ENCODE results near the gene LNX1.

The LNX1 gene

DNA sequence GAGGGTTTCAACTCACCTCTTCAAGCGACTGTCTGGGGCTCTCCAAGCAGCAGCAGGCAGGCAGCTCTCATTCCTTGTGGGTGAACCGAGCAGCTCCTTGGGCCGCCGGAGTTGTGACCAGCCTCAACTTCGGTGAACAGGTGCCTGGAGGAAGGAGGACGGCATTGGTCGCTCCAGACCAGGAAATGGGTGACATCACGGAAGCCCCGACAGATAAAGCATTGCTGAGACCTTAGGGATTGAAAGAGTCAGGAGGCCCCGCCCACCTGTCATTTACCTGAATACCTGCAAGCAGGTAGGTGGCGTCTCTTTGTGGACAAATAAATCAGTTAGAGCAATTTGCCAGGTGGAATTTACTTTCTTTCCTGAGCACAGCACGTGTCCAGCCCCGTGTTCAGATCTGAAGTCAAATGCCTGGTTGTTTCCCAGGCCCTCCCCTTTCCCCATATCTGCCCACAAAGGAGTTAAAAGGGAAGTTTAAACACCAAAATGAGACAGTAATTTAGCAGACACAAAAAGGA is at the start of gene LNX1:
TSS of gene LNX1 (minus strand) at position 115 of the 521 bp plus-strand sequence. CDS start 17,484 bp downstream, outside the sequence.
- DNase-seq (ENCODE audit: low read depth in 1 of 2, low spot score in 1 of 2): no peak

GRCh38 chr4:53640576-53641453 is 49.5 kb upstream of the LNX1 start:
- no peak for DNase-seq (ENCODE audit: low read depth in 1 of 2, low spot score in 1 of 2)

- no peak for DNase-seq (ENCODE audit: low read depth in 1 of 2, low spot score in 1 of 2)
Measured at GRCh38 chr4:53638919-53639318, 47.6 kb upstream of the LNX1 start.

DNA sequence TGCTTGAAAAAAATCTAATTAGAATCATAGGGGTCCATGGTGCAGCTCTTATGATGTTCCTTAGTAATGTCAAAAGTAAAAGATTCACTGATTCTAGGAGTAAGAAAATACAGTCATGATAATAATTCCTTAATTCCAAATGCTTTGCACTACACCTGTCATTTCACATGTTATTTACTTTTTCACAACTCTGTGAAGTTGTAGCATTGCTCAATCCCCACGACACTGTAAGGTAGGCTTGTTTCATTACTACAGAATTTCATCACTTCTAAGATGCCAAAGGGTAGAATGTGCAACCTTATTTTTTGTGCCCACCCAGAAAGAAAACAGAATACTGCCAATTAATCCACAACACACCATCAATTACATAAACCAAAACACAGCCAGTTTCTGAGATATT is 46.1 kb upstream of the LNX1 start:
- DNase-seq (ENCODE audit: low read depth in 1 of 2, low spot score in 1 of 2): no peak

DNA sequence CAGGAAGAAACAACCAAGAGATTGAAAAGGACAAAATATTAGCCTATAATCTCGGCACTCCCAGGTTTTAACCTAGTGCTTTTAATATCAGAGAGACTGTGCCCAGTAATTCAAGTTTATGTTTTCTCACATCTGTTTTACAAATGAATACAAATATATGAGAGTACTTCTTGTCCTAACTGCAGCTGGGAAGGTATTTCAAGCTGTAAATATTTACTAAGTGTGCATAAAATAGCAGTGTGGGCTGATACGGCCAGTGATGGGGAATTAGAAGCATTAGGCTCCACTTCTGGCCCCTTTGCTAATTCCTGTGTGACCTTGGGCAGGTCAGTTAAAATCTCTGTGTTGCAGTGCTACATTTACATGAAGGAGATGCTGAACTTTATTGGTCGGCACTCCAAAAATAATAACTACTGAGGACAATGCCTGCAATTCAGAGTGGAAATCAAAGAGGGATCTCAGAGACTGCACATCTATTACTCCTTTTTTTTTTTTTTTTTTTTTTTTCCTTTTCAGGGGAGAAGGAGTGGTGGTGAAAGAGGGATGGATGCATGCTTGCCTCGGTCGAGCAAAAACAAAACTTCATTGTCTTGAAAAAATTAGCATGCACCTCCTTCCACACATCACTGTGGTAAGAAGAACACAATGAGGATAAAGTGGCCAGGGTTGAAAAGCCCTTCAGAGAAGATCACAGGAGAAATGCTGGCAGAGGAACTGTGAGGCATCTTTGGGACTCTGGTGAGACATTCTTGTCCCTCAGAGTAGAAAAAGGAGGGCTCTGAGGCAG is 44.6 kb upstream of the LNX1 start:
- DNase-seq (ENCODE audit: low read depth in 1 of 2, low spot score in 1 of 2): no peak

DNA sequence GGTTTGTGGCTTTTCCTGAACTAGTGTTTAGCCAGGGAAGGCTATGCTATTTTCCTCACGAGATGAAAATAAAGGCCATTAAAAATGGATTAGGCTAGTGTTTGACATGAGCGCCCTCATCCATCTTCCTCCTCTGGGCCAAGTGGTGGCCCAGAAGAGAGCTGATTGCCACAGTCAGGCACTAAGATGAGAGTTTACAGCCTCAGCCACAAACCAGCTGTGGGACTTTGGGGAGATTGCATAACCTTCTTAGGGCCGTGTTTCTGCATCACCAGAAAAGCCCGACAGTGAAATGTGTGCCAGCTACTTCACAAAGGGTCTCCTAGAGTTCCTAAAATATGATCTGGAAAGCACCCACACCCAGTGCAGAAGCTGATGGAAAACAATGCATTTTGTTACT is 42.3 kb upstream of the LNX1 start:
- no peak for DNase-seq (ENCODE audit: low read depth in 1 of 2, low spot score in 1 of 2)

GRCh38 chr4:53629296-53629695 is 38.0 kb upstream of the LNX1 start:
- no peak for DNase-seq (ENCODE audit: low read depth in 1 of 2, low spot score in 1 of 2)

DNA sequence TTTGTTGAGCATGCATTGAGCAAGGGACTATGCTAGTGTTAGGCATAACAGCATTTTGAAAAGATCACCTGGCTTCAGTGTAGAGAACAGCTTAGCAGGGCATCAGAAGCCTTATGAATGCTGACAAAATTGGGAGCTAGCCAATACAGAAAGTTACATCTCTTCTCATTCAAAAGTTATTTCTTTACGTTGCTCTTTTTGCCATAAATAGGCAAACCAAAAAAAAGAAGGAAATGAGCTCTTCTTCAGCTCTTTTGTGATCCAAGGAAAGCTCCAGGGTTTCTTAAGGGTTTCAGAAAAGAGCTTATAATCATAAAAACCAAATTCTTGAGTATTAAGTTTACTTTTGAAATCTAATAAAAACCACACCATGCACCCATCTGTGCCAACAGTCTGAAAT is 35.2 kb upstream of the LNX1 start:
- DNase-seq (ENCODE audit: low read depth in 1 of 2, low spot score in 1 of 2): no peak

DNA sequence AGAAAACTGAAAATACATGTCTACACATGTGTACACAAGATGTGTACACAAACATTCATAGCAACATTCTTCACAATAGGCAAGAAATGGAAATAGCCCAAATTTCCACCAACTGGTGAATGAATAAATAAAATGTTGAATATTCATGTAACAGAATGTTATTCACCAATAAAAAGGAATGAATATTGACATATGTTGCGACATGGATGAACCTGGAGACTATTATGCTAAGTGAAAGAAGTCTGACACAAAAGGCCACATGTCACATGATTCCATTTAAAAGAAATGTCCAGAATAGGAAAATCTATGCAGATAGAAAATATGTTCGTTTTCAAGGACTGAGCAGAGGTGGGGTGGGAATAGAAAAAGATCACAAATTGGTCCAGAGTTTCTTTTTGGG is 34.6 kb upstream of the LNX1 start:
- no peak for DNase-seq (ENCODE audit: low read depth in 1 of 2, low spot score in 1 of 2)

DNA sequence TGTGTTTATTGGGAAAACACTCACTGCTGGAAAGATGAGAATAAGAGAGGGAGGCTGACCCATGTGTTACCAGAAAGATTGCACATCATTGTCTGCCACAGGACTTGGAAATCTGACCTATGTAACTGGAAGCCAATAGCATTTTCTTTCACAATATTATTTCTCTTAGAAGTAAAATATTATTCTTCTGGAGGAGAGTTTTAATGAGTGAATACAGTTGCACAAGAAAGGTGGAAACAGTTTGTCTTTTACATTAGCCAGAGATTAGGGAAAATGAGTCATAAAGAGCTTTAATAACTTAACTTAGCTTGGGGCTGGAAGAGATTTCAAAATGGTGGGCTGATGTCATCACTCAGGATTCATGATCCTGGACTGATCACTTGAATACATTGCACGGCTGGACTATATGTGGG is 31.5 kb upstream of the LNX1 start:
- DNase-seq (ENCODE audit: low read depth in 1 of 2, low spot score in 1 of 2): no peak

GRCh38 chr4:53620956-53621355 is 29.7 kb upstream of the LNX1 start:
- no peak for DNase-seq (ENCODE audit: low read depth in 1 of 2, low spot score in 1 of 2)

- no peak for DNase-seq (ENCODE audit: low read depth in 1 of 2, low spot score in 1 of 2)
Measured at GRCh38 chr4:53619431-53619830, 28.1 kb upstream of the LNX1 start.

GRCh38 chr4:53618321-53618720 is 27.0 kb upstream of the LNX1 start:
- DNase-seq (ENCODE audit: low read depth in 1 of 2, low spot score in 1 of 2): no peak

- no peak for DNase-seq (ENCODE audit: low read depth in 1 of 2, low spot score in 1 of 2)
Measured at GRCh38 chr4:53617101-53617680, 25.9 kb upstream of the LNX1 start.

GRCh38 chr4:53616219-53616618 is 24.9 kb upstream of the LNX1 start:
- no peak for DNase-seq (ENCODE audit: low read depth in 1 of 2, low spot score in 1 of 2)

GRCh38 chr4:53614591-53614990 is 23.3 kb upstream of the LNX1 start:
- DNase-seq (ENCODE audit: low read depth in 1 of 2, low spot score in 1 of 2): no peak

- no peak for DNase-seq (ENCODE audit: low read depth in 1 of 2, low spot score in 1 of 2)
Measured at GRCh38 chr4:53613428-53613827, 22.1 kb upstream of the LNX1 start.

- no peak for DNase-seq (ENCODE audit: low read depth in 1 of 2, low spot score in 1 of 2)
Measured at GRCh38 chr4:53608649-53609048, 17.4 kb upstream of the LNX1 start.

GRCh38 chr4:53608242-53608641 is 17.0 kb upstream of the LNX1 start:
- DNase-seq (ENCODE audit: low read depth in 1 of 2, low spot score in 1 of 2): no peak

DNA sequence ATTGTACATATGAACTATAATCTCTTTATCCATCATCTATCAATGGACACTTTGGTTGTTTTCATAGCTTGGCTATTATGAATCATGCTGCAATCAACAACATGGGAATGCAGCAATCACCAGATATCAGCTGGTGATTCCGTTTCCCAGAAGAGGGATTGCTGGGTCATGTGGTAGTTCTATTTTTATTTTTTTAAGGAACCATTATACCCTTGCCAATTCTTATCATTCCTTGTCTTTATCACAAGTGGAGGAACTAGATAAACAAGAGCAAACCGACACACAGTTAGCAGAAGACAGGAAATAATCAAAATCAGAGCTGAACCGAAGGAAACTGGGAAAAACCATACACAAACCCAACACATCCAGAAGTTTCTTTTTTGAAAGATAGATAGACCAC is 14.5 kb upstream of the LNX1 start:
- no peak for DNase-seq (ENCODE audit: low read depth in 1 of 2, low spot score in 1 of 2)

DNA sequence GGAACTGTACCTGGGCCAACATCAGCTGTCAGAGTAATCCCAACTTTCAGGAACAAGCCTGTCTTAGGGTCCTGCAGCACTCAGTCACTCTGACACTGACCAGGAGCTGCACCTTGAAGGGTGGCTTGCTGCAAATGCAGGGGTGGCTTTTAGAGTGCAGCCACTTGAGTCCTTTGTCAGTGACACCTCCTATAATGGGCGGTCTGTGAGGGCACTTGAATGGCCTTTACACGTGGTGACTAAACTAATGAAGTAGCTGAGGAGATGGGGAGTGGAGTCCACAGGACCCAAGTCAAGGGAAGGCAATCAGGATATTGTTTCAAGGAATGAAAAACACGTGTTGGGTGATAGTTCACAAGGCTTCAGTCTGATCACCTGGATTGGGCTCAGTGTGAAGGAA is 11.1 kb upstream of the LNX1 start:
- no peak for DNase-seq (ENCODE audit: low read depth in 1 of 2, low spot score in 1 of 2)

DNA sequence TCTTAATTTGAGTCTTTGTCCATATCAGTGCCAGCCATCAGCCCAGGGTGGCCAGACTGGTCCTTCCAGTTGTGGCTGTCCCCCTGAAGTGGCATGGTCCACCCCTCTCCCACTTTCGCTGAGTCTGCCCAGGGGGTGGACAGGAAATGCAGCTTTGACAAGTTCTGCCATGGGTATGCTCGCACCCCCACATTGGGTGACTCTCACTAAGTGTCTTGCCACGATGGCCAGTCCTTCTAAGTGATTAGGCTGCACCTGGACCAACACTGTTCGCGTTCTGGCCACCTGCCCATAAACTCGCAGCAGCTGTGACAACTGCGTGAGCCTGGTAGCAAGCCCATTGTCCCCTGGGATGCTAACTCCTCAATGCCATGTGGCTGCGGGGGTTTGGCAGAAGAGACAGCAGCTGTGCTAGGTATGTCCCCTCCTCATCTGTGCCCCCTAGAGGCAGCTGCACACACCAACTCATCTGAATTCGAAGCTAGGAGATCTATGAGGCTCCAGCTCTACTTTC is 10.0 kb upstream of the LNX1 start:
- no peak for DNase-seq (ENCODE audit: low read depth in 1 of 2, low spot score in 1 of 2)

All from activated CD4-positive, alpha-beta T cell treated with anti-CD3 and anti-CD28 coated beads, Interleukin-2, amount 50 U/mL, for 24 hours (primary cell).